ENCODE results near the gene GLS. TPM values are rescaled to one million over a fixed set of nuclear protein-coding genes. Genes with fewer than 3 reads are reported as not detected.

The GLS gene
- total RNA-seq, 1 experiment from 2014 or later: 97.4 TPM

GRCh38 chr2:190999058-190999457 is 118.4 kb downstream of the GLS start:
- no TSS peak for BruUV-seq (replicated peaks)
- intact Hi-C loops (cut with micrococcal nuclease): no loop called here
- no peaks in the 10 kb centered on the region for H3K79me2 ChIP-seq (ENCODE audit: insufficient read depth, low read length)
- TF ChIP-seq SIN3A (IDR thresholded peaks at IDR 0.05; ENCODE audit: low read depth): no peak
- TF ChIP-seq ELF1 (IDR thresholded peaks at IDR 0.05; ENCODE audit: borderline replicate concordance, low read depth): no peak
- no peak for TF ChIP-seq EGR1 (IDR thresholded peaks at IDR 0.05; ENCODE audit: low read depth)
- no peak for TF ChIP-seq SP1 (IDR thresholded peaks at IDR 0.05; ENCODE audit: low read depth)
- TF ChIP-seq REST (IDR thresholded peaks at IDR 0.05; ENCODE audit: low read depth): no peak
- no peak for TF ChIP-seq CEBPB (IDR thresholded peaks at IDR 0.05; ENCODE audit: low read depth)
- TF ChIP-seq JUND (IDR thresholded peaks at IDR 0.05): no peak
- no peak for TF ChIP-seq EZH2 (IDR thresholded peaks at IDR 0.05)
- TF ChIP-seq, protein P1, sequence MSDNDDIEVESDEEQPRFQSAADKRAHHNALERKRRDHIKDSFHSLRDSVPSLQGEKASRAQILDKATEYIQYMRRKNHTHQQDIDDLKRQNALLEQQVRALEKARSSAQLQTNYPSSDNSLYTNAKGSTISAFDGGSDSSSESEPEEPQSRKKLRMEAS (IDR thresholded peaks at IDR 0.05): no peak
- no peak for TF ChIP-seq TCF7L2 (IDR thresholded peaks at IDR 0.05; ENCODE audit: borderline replicate concordance, extremely low read depth, insufficient read depth, insufficient read length)
- no peak for TF ChIP-seq RAD21 (IDR thresholded peaks at IDR 0.05; ENCODE audit: low read depth)
- TF ChIP-seq POLR2AphosphoS5 (IDR thresholded peaks at IDR 0.05; ENCODE audit: low read depth, low read length): no peak
- no peak for TF ChIP-seq POLR2A (IDR thresholded peaks at IDR 0.05; ENCODE audit: borderline replicate concordance, extremely low read depth, insufficient read depth, insufficient read length)
- no peak for TF ChIP-seq EZH2phosphoT487 (IDR thresholded peaks at IDR 0.05; ENCODE audit: borderline replicate concordance)
- H2AFZ ChIP-seq (ENCODE audit: low read depth, low read length, poor library complexity, severe bottlenecking): no peak overlapping the region
- H3K4me2 ChIP-seq (ENCODE audit: low read length): no peak overlapping the region
- no peaks in the 10 kb centered on the region for H3K4me1 ChIP-seq (ENCODE audit: control insufficient read depth in 1 of 2, insufficient read depth in 2 of 2, low read length in 2 of 2)
- ChIA-PET RAD21 (ENCODE audit: low non-redundant PET in 1 of 2, low total read pairs in 2 of 2, uncharacterized antibody in 2 of 2, unreplicated experiment in 2 of 2) (no interaction called here), POLR2A (no interaction called here), CTCF (no interaction called here)
- no peaks in the 10 kb centered on the region for H3K9me2 ChIP-seq (ENCODE audit: insufficient read depth)
- ATAC-seq (no peak), DNase-seq (ENCODE audit: low read depth, low spot score) (no peak)
- H3K27ac ChIP-seq (ENCODE audit: low read depth, low read length): no peak overlapping the region
- no peaks in the 10 kb centered on the region for H3K27me3 ChIP-seq (ENCODE audit: insufficient read depth, low read length)
- H3K9me3 ChIP-seq (ENCODE audit: control insufficient read depth in 1 of 2, insufficient read depth in 1 of 2, low read depth in 1 of 2, low read length in 2 of 2): no peaks in the 10 kb centered on the region
- H3K36me3 ChIP-seq (ENCODE audit: control insufficient read depth in 1 of 2, insufficient read depth in 2 of 2, low read length in 2 of 2): peaks cover 62 to 78% of the 10 kb centered on the region in 2 experiments
- H3K4me3 ChIP-seq (replicated peaks in 1 of 2; ENCODE audit: low read depth in 1 of 2, low read length in 2 of 2): no peak overlapping the region
- H4K20me1 ChIP-seq (ENCODE audit: insufficient read depth): no peaks in the 10 kb centered on the region
- H3K9ac ChIP-seq (ENCODE audit: low read length): no peak overlapping the region

Measured in HCT116 (cell line).